ENCODE measurements around the gene F8.
"Not testable (repeated sequence)": the region's sequence is repeated elsewhere in the genome, so short reads cannot be mapped to it uniquely, and the experiment has no call there.

DNA sequence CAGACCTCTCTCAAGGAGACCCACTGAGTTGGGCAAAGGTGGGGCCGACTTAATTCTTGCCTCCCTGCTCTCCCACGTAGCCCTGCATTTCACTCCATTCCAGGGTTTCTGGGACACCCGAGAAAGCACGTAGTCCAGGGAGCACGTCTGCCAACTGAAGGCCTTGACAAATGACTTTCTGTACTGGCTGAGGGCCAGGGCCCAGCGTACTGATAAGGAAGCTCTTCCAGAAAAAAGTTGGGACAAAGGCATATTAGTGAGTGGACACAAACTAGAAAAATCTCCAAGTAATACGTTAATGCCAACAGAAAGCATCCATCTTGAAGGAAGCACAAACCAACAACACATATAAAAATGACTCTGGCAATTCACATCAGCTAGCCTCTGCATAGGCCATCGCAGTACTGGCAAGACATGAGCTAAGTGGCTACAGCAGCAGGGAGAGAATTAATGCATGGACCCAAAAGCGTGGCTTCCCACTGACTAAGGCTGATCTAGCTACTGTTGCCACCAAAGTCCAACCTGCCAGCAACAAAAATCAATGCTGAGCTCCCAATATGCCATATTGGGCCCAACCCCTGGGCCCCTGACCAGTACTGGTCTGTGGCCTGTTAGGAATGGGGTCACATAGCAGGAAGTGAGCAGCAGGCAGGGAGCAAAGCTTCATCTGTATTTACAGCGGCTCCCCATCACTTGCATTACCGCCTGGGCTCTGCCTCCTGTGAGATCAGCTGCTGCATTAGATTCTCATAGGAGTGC is 15.4 kb downstream of the F8 start:
- TF ChIP-seq, protein P1, sequence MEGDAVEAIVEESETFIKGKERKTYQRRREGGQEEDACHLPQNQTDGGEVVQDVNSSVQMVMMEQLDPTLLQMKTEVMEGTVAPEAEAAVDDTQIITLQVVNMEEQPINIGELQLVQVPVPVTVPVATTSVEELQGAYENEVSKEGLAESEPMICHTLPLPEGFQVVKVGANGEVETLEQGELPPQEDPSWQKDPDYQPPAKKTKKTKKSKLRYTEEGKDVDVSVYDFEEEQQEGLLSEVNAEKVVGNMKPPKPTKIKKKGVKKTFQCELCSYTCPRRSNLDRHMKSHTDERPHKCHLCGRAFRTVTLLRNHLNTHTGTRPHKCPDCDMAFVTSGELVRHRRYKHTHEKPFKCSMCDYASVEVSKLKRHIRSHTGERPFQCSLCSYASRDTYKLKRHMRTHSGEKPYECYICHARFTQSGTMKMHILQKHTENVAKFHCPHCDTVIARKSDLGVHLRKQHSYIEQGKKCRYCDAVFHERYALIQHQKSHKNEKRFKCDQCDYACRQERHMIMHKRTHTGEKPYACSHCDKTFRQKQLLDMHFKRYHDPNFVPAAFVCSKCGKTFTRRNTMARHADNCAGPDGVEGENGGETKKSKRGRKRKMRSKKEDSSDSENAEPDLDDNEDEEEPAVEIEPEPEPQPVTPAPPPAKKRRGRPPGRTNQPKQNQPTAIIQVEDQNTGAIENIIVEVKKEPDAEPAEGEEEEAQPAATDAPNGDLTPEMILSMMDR (conservative IDR thresholded peaks at IDR 0.05; ENCODE audit: low read length), result not testable (repeated sequence)
- TF ChIP-seq EZH2phosphoT487 (IDR thresholded peaks at IDR 0.05; ENCODE audit: borderline replicate concordance), result not testable (repeated sequence)
